Trophoblast cell (in vitro differentiated cells and primary cell): ENCODE measurements around the gene LPAR1.
A peak's percentile ranks its signal among the peaks of the same experiment; 100 is the strongest.

Source experiments
- DNase-seq, 2 donors: peaks; one replicate each; pipeline ENCODE4 v3.0.0-alpha.2; 2016
- H2AFZ ChIP-seq: 2 replicates; pipeline ENCODE4 v1.6.1; 2013; ENCODE audit warnings: low read length, moderate library complexity, mild to moderate bottlenecking; ENCODE audit not compliant: insufficient read depth, poor library complexity
- H2AK5ac ChIP-seq: 2 replicates; pipeline ENCODE4 v1.6.1; 2013; ENCODE audit warnings: mild to moderate bottlenecking, low read length
- H2BK120ac ChIP-seq: 2 replicates; pipeline ENCODE4 v1.6.1; 2013; ENCODE audit warnings: low read length, mild to moderate bottlenecking, moderate library complexity; ENCODE audit not compliant: insufficient read depth, poor library complexity
- H2BK12ac ChIP-seq: 2 replicates; pipeline ENCODE4 v1.6.1; 2013; ENCODE audit warnings: mild to moderate bottlenecking, low read length, moderate library complexity
- H2BK5ac ChIP-seq: 2 replicates; pipeline ENCODE4 v1.6.1; 2013; ENCODE audit warnings: low read length, low read depth, moderate library complexity, mild to moderate bottlenecking; ENCODE audit not compliant: poor library complexity
- H3K14ac ChIP-seq: 2 replicates; pipeline ENCODE4 v1.6.1; 2013; ENCODE audit warnings: mild to moderate bottlenecking, low read length
- H3K18ac ChIP-seq: 2 replicates; pipeline ENCODE4 v1.6.1; 2013; ENCODE audit warnings: mild to moderate bottlenecking, low read length
- H3K23ac ChIP-seq: 2 replicates; pipeline ENCODE4 v1.6.1; 2013; ENCODE audit warnings: low read length
- H3K27ac ChIP-seq: 2 replicates; pipeline ENCODE4 v1.5.1; 2013; ENCODE audit warnings: low read depth, mild to moderate bottlenecking, inconsistent platforms, low read length, moderate library complexity
- H3K27me3 ChIP-seq: 2 replicates; pipeline ENCODE4 v1.6.1; 2013; ENCODE audit warnings: inconsistent platforms, mild to moderate bottlenecking, low read length, moderate library complexity; ENCODE audit not compliant: insufficient read depth
- H3K36me3 ChIP-seq, 2 experiments: 1 replicate in 1 of 2; 2 replicates in 1 of 2; pipeline ENCODE4 v1.6.1; 2013; ENCODE audit warnings: low read length in 2 of 2, mild to moderate bottlenecking in 2 of 2, moderate library complexity in 1 of 2; ENCODE audit not compliant: insufficient read depth in 2 of 2, control insufficient read depth in 1 of 2
- H3K4ac ChIP-seq: 2 replicates; pipeline ENCODE4 v1.6.1; 2013; ENCODE audit warnings: low read depth, mild to moderate bottlenecking, low read length, moderate library complexity
- H3K4me1 ChIP-seq, 2 experiments: 1 replicate in 1 of 2; 2 replicates in 1 of 2; pipeline ENCODE4 v1.6.1; 2013; ENCODE audit warnings: low read length in 2 of 2, mild to moderate bottlenecking in 2 of 2, moderate library complexity in 1 of 2; ENCODE audit not compliant: insufficient read depth in 2 of 2, control insufficient read depth in 1 of 2
- H3K4me2 ChIP-seq: 2 replicates; pipeline ENCODE4 v1.6.1; 2013; ENCODE audit warnings: inconsistent platforms, mild to moderate bottlenecking, low read length, moderate library complexity
- H3K4me3 ChIP-seq: 2 replicates; pipeline ENCODE4 v1.5.1; 2013; ENCODE audit warnings: mild to moderate bottlenecking, low read depth, low read length, inconsistent platforms
- H3K79me1 ChIP-seq: one replicate; pipeline ENCODE4 v1.6.1; 2013; ENCODE audit warnings: low read length
- H3K79me2 ChIP-seq: 2 replicates; pipeline ENCODE4 v1.6.1; 2013; ENCODE audit warnings: low read length, mild to moderate bottlenecking; ENCODE audit not compliant: control insufficient read depth, insufficient read depth, poor library complexity
- H3K9ac ChIP-seq: 2 replicates; pipeline ENCODE4 v1.6.1; 2013; ENCODE audit warnings: mild to moderate bottlenecking, low read length
- H3K9me3 ChIP-seq: 2 replicates; pipeline ENCODE4 v1.6.1; 2013; ENCODE audit warnings: low read depth, mild to moderate bottlenecking, control low read depth, inconsistent platforms, low read length; ENCODE audit not compliant: insufficient read depth
- H4K12ac ChIP-seq: 2 replicates; pipeline ENCODE4 v1.6.1; 2013; ENCODE audit warnings: low read depth, mild to moderate bottlenecking, low read length, moderate library complexity
- H4K8ac ChIP-seq: 2 replicates; pipeline ENCODE4 v1.6.1; 2013; ENCODE audit warnings: low read depth, mild to moderate bottlenecking, low read length, moderate library complexity
- H4K91ac ChIP-seq: one replicate; pipeline ENCODE4 v1.6.1; 2013; ENCODE audit warnings: low read depth, mild to moderate bottlenecking, low read length, moderate library complexity
- WGBS: extraction: QIAGEN DNeasy Blood & Tissue Kit; methylation state at CpG from one replicate; pipeline ENCODE4 v1.1.7; 2013; ENCODE audit warnings: missing lambda C conversion rate; ENCODE audit not compliant: insufficient read length, insufficient coverage; ENCODE audit errors: extremely low coverage; 5-methylcytosine and 5-hydroxymethylcytosine counted together

The LPAR1 gene

DNA sequence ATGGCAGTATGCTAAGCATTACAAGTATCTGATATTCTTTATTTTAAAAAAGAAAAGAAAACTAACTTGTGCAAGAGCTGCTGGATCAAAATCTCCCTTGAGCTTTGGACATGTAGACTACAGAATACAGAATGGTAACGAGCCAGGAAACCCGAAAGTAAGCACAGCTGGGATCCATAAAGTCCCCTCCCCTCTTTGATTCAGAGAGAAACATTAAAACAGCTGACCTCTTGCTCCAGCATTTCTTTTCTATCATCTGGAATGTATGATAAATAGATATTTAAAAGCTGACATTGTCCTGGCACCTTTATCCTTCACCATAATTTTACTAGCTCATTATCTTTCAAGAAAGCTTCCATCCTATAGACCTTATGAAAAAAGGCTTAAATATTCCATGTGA lies 28.2 kb upstream of the LPAR1 start:
- Histone ChIP-seq H2AFZ (no peak overlapping the region), H2BK120ac (no peak overlapping the region), H3K4me2 (no peak overlapping the region), H4K8ac (no peak overlapping the region), H3K4ac (no peak overlapping the region), H3K23ac (no peak overlapping the region), H3K18ac (no peak overlapping the region), H3K4me3 (no peak overlapping the region), H3K9me3 (no peaks in the 10 kb centered on the region), H4K12ac (no peak overlapping the region), H3K36me3 (no peaks in the 10 kb centered on the region), H3K79me1 (no peaks in the 10 kb centered on the region), H3K14ac (no peak overlapping the region), H4K91ac (no peak overlapping the region), H2BK5ac (no peak overlapping the region), H2AK5ac (no peak overlapping the region), H3K9ac (no peak overlapping the region), H3K79me2 (no peaks in the 10 kb centered on the region), H3K27ac (no peak overlapping the region), H2BK12ac (no peak overlapping the region), H3K4me1 (peaks cover 0 to 4% of the 10 kb centered on the region in 2 experiments), H3K27me3 (no peaks in the 10 kb centered on the region)
- no CpG with 5 or more reads among the region's 2 CpGs for WGBS
- no peak for DNase-seq

DNA sequence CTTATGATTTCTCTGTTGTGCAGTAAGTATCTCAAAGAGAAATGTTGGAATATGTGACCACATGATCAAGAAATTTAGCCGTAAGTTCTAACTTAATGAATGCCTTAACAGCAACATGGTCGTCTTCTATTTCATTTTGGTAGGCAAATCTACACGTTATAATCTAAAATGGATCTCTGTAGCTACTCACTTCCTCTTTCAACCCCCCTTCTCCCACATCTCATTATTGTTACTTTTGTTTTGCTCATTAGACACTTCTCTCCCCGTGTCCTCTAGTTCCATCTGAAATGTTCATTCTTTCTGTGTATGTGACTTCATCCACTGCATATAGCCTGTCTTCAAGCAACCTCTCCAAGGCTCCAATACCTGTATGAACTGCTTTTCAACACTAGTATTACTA lies 27.1 kb upstream of the LPAR1 start:
- WGBS, result no CpG with 5 or more reads among the region's 4 CpGs

DNA sequence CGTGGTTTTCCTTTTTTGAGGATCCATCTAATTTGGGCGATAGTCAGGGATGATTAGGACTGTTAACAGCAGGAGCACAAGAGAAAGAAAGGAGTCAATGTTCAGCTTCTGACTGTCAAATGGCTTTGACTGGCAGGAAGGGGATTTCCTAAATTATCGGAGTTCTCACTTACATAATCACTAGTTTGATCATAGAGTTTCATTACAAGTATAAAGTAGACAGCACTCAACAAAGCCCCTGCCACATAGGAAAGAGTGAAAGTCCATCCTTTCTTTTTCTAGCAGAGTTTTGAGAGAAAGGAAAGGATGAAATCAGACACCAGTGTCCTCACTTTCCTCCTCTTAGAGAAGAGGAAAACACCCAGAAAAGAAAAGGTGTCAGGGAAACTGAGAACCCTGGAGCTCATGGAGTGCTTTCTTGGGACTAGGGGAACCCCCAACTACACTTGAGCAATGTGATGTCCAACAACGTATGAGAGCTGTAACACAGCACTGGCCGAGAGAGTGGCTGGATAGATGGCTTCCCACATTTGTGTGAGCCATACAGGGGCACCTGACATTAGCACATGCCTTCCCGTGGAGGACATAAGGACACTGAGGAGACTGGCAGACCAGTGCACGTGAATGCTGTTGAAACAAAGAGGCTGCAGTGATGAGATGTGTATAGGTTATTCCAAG lies 26.0 kb upstream of the LPAR1 start:
- Histone ChIP-seq H3K14ac (no peak overlapping the region), H3K9ac (no peak overlapping the region), H3K23ac (no peak overlapping the region), H3K4me2 (no peak overlapping the region), H3K4me3 (no peak overlapping the region), H2AFZ (no peak overlapping the region), H3K18ac (no peak overlapping the region), H2AK5ac (no peak overlapping the region), H4K91ac (no peak overlapping the region), H3K36me3 (no peaks in the 10 kb centered on the region), H4K8ac (no peak overlapping the region), H2BK5ac (no peak overlapping the region), H3K79me1 (no peaks in the 10 kb centered on the region), H3K27ac (no peak overlapping the region), H3K4ac (no peak overlapping the region), H3K27me3 (no peaks in the 10 kb centered on the region), H2BK120ac (no peak overlapping the region), H3K4me1 (peaks cover 0 to 4% of the 10 kb centered on the region in 2 experiments), H2BK12ac (peak overlapping the region; percentile 44), H3K79me2 (no peaks in the 10 kb centered on the region), H4K12ac (no peak overlapping the region), H3K9me3 (no peaks in the 10 kb centered on the region)
- no peak for DNase-seq
- no CpG with 5 or more reads among the region's 7 CpGs for WGBS

More for the DNA sequence above, 27.1 kb upstream of the LPAR1 start:
- H3K27ac ChIP-seq, result no peak overlapping the region
- no peak overlapping the region for H2AK5ac ChIP-seq
- no peak overlapping the region for H2BK12ac ChIP-seq
- H3K4me2 ChIP-seq, result no peak overlapping the region
- H3K23ac ChIP-seq, result no peak overlapping the region
- H3K4me3 ChIP-seq, result no peak overlapping the region
- no peak overlapping the region for H3K18ac ChIP-seq
- H4K8ac ChIP-seq, result no peak overlapping the region
- H3K79me1 ChIP-seq, result no peaks in the 10 kb centered on the region
- DNase-seq, result no peak
- H3K36me3 ChIP-seq, result no peaks in the 10 kb centered on the region
- H4K91ac ChIP-seq, result no peak overlapping the region
- no peak overlapping the region for H3K14ac ChIP-seq
- no peak overlapping the region for H2AFZ ChIP-seq
- no peaks in the 10 kb centered on the region for H3K79me2 ChIP-seq
- no peaks in the 10 kb centered on the region for H3K9me3 ChIP-seq
- H4K12ac ChIP-seq, result no peak overlapping the region
- H3K4me1 ChIP-seq, result peaks cover 0 to 4% of the 10 kb centered on the region in 2 experiments
- H2BK5ac ChIP-seq, result no peak overlapping the region
- H3K9ac ChIP-seq, result no peak overlapping the region
- no peaks in the 10 kb centered on the region for H3K27me3 ChIP-seq
- no peak overlapping the region for H3K4ac ChIP-seq
- H2BK120ac ChIP-seq, result no peak overlapping the region

DNA sequence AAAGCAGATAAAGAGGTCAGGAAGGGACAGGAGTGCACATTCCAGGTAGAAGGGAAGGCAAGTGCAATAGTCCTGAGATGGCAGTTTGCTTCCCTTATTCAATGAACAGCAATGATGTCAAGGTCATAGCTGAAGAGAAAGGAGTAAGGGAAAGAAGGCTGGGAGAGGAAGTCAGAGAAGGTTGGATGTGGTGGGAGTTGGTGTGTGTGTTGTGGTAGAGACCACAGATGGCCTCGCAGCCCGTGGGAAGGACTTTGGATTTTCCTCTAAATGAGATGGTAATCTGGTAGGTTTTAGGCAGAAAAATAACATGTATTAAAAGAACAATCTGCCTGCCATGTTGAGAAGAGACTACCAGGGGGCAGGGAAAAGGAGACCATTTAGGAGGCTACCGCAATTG lies 25.1 kb upstream of the LPAR1 start:
- H3K14ac ChIP-seq, result no peak overlapping the region
- H3K9me3 ChIP-seq, result no peaks in the 10 kb centered on the region
- H3K4me2 ChIP-seq, result no peak overlapping the region
- no peak overlapping the region for H2BK120ac ChIP-seq
- no peaks in the 10 kb centered on the region for H3K79me1 ChIP-seq
- H3K4me1 ChIP-seq, result no peaks in the 10 kb centered on the region
- H2AFZ ChIP-seq, result no peak overlapping the region
- no peak overlapping the region for H3K4me3 ChIP-seq
- no peak overlapping the region for H3K18ac ChIP-seq
- no peak overlapping the region for H3K23ac ChIP-seq
- no peak for DNase-seq
- H3K36me3 ChIP-seq, result no peaks in the 10 kb centered on the region
- no peak overlapping the region for H4K8ac ChIP-seq
- H3K79me2 ChIP-seq, result no peaks in the 10 kb centered on the region
- no peak overlapping the region for H3K9ac ChIP-seq
- no peak overlapping the region for H4K12ac ChIP-seq
- H2AK5ac ChIP-seq, result no peak overlapping the region
- no peak overlapping the region for H2BK5ac ChIP-seq
- no peaks in the 10 kb centered on the region for H3K27me3 ChIP-seq
- H3K27ac ChIP-seq, result no peak overlapping the region
- WGBS, result no CpG with 5 or more reads among the region's 3 CpGs
- no peak overlapping the region for H3K4ac ChIP-seq
- no peak overlapping the region for H2BK12ac ChIP-seq
- H4K91ac ChIP-seq, result no peak overlapping the region
